ENCODE measurements around the gene PLEKHA1.

Gene PLEKHA1

GRCh38 chr10:122379537-122379936 is 5.0 kb downstream of the PLEKHA1 start:
- no peak for DNase-seq

GRCh38 chr10:122380703-122381102 is 6.2 kb downstream of the PLEKHA1 start:
- no peak for DNase-seq

- no peak for DNase-seq
These were observed 7.2 kb downstream of the PLEKHA1 start for GRCh38 chr10:122381680-122382079.

- DNase-seq, result no peak
These were observed 12.0 kb downstream of the PLEKHA1 start for GRCh38 chr10:122386514-122386913.

- DNase-seq, result no peak
These were observed 13.1 kb downstream of the PLEKHA1 start for GRCh38 chr10:122387572-122387971.

GRCh38 chr10:122388287-122388997 is 13.9 kb downstream of the PLEKHA1 start:
- no peak for DNase-seq

- no peak for DNase-seq
These were observed 15.8 kb downstream of the PLEKHA1 start for GRCh38 chr10:122390271-122390670.

GRCh38 chr10:122390679-122391078 is 16.2 kb downstream of the PLEKHA1 start:
- no peak for DNase-seq

- DNase-seq, result no peak
These were observed 17.4 kb downstream of the PLEKHA1 start for GRCh38 chr10:122391875-122392274.

GRCh38 chr10:122392835-122393234 is 18.3 kb downstream of the PLEKHA1 start:
- DNase-seq, result no peak

GRCh38 chr10:122393288-122393687 is 18.8 kb downstream of the PLEKHA1 start:
- no peak for DNase-seq

GRCh38 chr10:122402548-122403131 is 28.1 kb downstream of the PLEKHA1 start:
- no peak for DNase-seq

- no peak for DNase-seq
These were observed 30.1 kb downstream of the PLEKHA1 start for GRCh38 chr10:122404576-122404975.

- peak; percentile 77 for DNase-seq
These were observed 33.0 kb downstream of the PLEKHA1 start for GRCh38 chr10:122407375-122408125.

GRCh38 chr10:122413327-122413726 is 38.8 kb downstream of the PLEKHA1 start:
- no peak for DNase-seq

- DNase-seq, result no peak
These were observed 43.2 kb downstream of the PLEKHA1 start for GRCh38 chr10:122417667-122418066.

GRCh38 chr10:122419016-122419415 is 44.5 kb downstream of the PLEKHA1 start:
- no peak for DNase-seq

GRCh38 chr10:122419876-122420623 is 45.5 kb downstream of the PLEKHA1 start:
- no peak for DNase-seq

- no peak for DNase-seq
These were observed 46.1 kb downstream of the PLEKHA1 start for GRCh38 chr10:122420624-122421007.

- no peak for DNase-seq
These were observed 46.6 kb downstream of the PLEKHA1 start for GRCh38 chr10:122421054-122421625.

GRCh38 chr10:122421742-122422141 is 47.2 kb downstream of the PLEKHA1 start:
- DNase-seq, result no peak

GRCh38 chr10:122422266-122422989 is 47.9 kb downstream of the PLEKHA1 start:
- peak; percentile 28 for DNase-seq

Data from activated CD8-positive, alpha-beta memory T cell treated with anti-CD3 and anti-CD28 coated beads, Interleukin-2, amount 50 U/mL, for 4 hours (primary cell).